Ascending aorta (tissue), 2 donors: ENCODE data around the gene GGCT. TPM values are rescaled to one million over a fixed set of nuclear protein-coding genes. Genes with fewer than 3 reads are reported as not detected.

Experiments used
- DNase-seq, 2 donors: peaks; one replicate each; pipeline ENCODE4 v3.0.0-alpha.2; 2019; ENCODE audit warnings: low spot score in 2 of 2
- H3K27ac ChIP-seq, 2 donors: fragments of 200-600 bp; sonication (generic); one replicate each; pipeline ENCODE4 v1.5.1; 2016 to 2017; ENCODE audit warnings: mild to moderate bottlenecking in 1 of 2
- H3K27me3 ChIP-seq: fragments of 200-600 bp; sonication (generic); one replicate; pipeline ENCODE4 v1.5.1; 2017
- H3K36me3 ChIP-seq, 2 donors: fragments of 200-600 bp; sonication (generic); one replicate each; pipeline ENCODE4 v1.5.1; 2016
- H3K4me1 ChIP-seq, 2 donors: fragments of 200-600 bp; sonication (generic); one replicate each; pipeline ENCODE4 v1.5.1; 2016 to 2017; ENCODE audit warnings: mild to moderate bottlenecking in 1 of 2
- H3K4me3 ChIP-seq, 2 donors: fragments of 200-600 bp; sonication (generic); one replicate each; pipeline ENCODE4 v1.5.1; 2016 to 2017; ENCODE audit warnings: mild to moderate bottlenecking in 1 of 2
- H3K9me3 ChIP-seq, 2 donors: fragments of 200-600 bp; sonication (generic); one replicate each; pipeline ENCODE4 v1.5.1; 2016
- intact Hi-C: fragments of 100-400 bp; cut with DNase I; formaldehyde crosslinking; loops from one replicate; pipeline ENCODE4 v1.15.1; 2023
- total RNA-seq: library from RNA; depleted of rRNA; stranded (reverse); fragments of >200 nt; gene quantifications from one replicate; pipeline ENCODE4 v1.1.0, GENCODE V29; 2016
- TF ChIP-seq, protein P1 (sequence below), 3 experiments: fragments of 200-600 bp in 2 of 3; fragments of 450-650 bp in 1 of 3; sonication (generic) in 2 of 3; IDR thresholded peaks; one replicate each; pipeline ENCODE4 v1.5.1; 2016 to 2019; ENCODE audit warnings: antibody characterized with exemption in 3 of 3, mild to moderate bottlenecking in 1 of 3, moderate library complexity in 1 of 3

The GGCT gene
- total RNA-seq, 1 donor from 2014 or later: 0.43 TPM

DNA sequence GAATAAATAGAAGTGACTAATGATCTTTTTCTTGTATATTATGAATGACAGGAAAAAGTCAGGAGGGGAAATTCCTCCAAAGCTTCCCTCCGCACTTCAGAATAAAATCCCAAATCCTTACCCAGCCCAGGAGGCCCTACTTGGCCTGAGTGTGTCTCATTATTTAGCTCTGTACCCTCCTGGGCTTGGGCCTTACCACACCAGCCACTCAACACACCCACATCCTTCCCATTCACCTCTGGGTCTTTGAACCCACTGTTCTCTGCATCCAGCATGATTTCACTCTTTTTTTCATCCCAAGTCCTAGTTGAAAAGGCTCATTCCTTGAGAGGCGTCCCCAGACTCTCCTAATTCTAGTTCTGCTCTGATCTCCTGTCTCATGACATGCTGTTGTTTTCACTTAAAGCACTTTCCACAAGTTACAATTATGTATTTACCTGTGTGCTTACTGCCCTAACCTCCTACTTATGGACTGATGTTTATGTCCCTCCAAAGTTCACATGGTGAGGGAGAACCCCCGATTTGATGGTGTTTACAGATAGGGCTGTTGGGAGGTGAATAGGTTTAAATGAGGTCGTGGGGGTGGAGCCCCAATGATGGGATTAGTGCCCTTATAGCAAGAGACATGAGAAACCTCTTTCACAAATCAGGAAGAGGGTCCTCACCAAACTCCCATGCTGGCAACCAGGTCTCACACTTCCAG is 32.4 kb downstream of the GGCT start:
- TF ChIP-seq, protein P1, sequence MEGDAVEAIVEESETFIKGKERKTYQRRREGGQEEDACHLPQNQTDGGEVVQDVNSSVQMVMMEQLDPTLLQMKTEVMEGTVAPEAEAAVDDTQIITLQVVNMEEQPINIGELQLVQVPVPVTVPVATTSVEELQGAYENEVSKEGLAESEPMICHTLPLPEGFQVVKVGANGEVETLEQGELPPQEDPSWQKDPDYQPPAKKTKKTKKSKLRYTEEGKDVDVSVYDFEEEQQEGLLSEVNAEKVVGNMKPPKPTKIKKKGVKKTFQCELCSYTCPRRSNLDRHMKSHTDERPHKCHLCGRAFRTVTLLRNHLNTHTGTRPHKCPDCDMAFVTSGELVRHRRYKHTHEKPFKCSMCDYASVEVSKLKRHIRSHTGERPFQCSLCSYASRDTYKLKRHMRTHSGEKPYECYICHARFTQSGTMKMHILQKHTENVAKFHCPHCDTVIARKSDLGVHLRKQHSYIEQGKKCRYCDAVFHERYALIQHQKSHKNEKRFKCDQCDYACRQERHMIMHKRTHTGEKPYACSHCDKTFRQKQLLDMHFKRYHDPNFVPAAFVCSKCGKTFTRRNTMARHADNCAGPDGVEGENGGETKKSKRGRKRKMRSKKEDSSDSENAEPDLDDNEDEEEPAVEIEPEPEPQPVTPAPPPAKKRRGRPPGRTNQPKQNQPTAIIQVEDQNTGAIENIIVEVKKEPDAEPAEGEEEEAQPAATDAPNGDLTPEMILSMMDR (IDR thresholded peaks at IDR 0.05): no peak
- peak overlapping the region; percentile 2 to 82 for H3K27ac ChIP-seq
- H3K36me3 ChIP-seq: no peaks in the 10 kb centered on the region
- H3K4me3 ChIP-seq: no peak overlapping the region
- no peaks in the 10 kb centered on the region for H3K27me3 ChIP-seq
- DNase-seq: peak in 1 of 2 donors; percentile 51
- no peaks in the 10 kb centered on the region for H3K9me3 ChIP-seq
- H3K4me1 ChIP-seq: peaks cover 14 to 62% of the 10 kb centered on the region in 2 donors
- intact Hi-C loops: loop anchor here (5.0 kb wide), 1 partner anchor 290 kb away; no protein-coding TSS in a partner anchor

DNA sequence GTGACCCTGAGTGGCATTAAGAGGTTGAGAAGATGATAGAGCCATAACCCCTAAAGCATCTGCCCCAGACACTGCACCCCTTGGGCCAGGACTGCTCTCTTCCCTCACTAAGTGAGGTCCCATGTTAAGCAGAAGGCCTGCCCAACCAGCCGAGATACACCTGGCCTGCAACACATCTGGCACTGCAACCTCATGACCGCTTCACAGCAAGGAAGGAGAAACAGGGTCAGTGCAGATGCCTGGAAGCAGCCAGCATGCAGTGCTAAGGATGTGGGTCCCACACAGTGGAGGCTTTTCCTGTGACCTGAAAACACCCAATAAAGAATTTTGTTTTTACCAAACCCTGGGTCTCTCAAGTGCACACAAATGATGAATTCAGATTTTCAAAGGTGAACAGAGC is 33.4 kb downstream of the GGCT start:
- TF ChIP-seq, protein P1 (IDR thresholded peaks at IDR 0.05): no peak
- peak in 1 of 2 donors; percentile 63 for DNase-seq
- intact Hi-C loops: loop anchor here (5.0 kb wide), 1 partner anchor 289 kb away; no protein-coding TSS in a partner anchor
- H3K4me1 ChIP-seq: peaks cover 14 to 54% of the 10 kb centered on the region in 2 donors
- H3K27ac ChIP-seq: peak overlapping the region; percentile 53 to 82
- H3K36me3 ChIP-seq: no peaks in the 10 kb centered on the region
- H3K9me3 ChIP-seq: no peaks in the 10 kb centered on the region
- H3K4me3 ChIP-seq: no peak overlapping the region
- no peaks in the 10 kb centered on the region for H3K27me3 ChIP-seq

DNA sequence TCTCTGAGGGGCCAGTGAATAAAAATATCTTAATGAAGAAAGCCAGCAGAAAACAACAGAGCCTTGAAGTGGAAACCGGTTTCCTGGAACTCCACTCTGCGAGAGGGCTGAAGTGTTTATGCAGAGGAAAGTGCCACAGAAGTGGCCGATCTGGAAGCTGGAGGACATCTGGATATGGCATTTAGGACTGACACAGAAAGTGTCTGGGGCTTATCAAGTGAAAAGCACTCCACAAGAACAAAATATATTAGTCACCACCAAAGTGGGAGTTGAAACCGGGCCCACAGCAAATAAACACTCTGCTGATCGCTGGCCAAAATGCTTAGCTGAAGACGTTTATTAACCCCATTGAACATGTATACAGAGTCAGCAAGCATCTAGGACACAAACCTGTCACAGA is 33.9 kb downstream of the GGCT start:
- Histone ChIP-seq H3K9me3 (no peaks in the 10 kb centered on the region), H3K4me1 (peaks cover 14 to 53% of the 10 kb centered on the region in 2 donors), H3K36me3 (no peaks in the 10 kb centered on the region), H3K4me3 (peak overlapping the region; percentile 12 to 31), H3K27me3 (no peaks in the 10 kb centered on the region), H3K27ac (peak overlapping the region; percentile 53 to 82)
- intact Hi-C loops: loop anchor here (5.0 kb wide), 1 partner anchor 288 kb away; no protein-coding TSS in a partner anchor
- TF ChIP-seq, protein P1 (IDR thresholded peaks at IDR 0.05): no peak
- peak in 1 of 2 donors; percentile 77 for DNase-seq

DNA sequence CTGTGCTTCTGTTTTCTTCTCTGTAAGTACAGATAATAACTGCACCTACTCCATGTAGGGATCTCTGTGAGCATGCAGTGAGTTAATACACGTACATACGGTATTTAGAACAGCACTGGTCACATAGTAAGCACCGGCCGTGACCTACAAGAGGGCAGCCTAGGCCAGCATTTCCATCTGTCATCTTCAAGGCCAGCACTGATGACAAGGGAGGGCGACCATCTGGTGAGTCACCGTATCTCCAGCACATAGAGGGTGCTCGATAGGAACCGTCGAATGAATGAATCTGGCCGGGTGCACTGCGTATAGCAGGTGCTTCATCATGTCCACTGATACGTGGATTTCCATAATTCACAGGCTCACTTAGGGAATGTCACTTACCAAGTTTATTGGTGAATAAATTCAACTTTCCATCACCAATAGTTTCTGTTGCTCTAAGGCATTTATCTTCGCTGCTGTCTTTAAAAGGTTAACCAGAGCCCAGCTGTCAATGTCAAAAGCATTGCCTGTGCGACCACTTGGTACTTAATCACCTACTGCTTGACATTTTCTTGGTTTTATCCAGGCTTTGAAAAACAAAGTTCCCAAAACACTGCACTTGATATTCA is 34.4 kb downstream of the GGCT start:
- H3K4me1 ChIP-seq: peaks cover 14 to 50% of the 10 kb centered on the region in 2 donors
- peak in 1 of 2 donors; percentile 82 for DNase-seq
- H3K27me3 ChIP-seq: no peaks in the 10 kb centered on the region
- intact Hi-C loops: loop anchor here (5.0 kb wide), 1 partner anchor 288 kb away; no protein-coding TSS in a partner anchor
- H3K4me3 ChIP-seq: peak overlapping the region; percentile 12 to 31
- peak overlapping the region; percentile 53 to 82 for H3K27ac ChIP-seq
- no peaks in the 10 kb centered on the region for H3K9me3 ChIP-seq
- TF ChIP-seq, protein P1 (IDR thresholded peaks at IDR 0.05): no peak
- H3K36me3 ChIP-seq: no peaks in the 10 kb centered on the region

DNA sequence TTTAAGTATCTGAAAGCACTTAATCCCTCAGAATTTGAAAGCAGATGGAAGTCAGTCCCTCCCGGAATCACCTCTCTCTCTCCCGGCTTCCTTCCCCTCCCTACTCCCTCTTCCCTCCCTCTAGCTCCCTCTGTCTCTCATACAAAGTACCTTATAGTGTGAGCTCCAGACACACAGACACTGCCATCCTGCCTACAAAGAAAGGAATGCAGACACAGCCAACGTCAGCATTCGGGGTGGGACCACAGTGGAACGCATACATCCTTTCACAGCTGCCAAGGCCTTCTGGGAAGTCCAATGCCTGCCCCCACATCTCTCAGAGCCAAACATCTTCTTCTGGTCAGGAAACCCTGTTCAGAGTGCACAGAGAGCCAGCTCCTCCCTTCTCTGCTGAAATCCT is 35.3 kb downstream of the GGCT start:
- TF ChIP-seq, protein P1 (IDR thresholded peaks at IDR 0.05): peak in 1 of 3 experiments; percentile 49
- Histone ChIP-seq H3K27me3 (no peaks in the 10 kb centered on the region), H3K4me1 (peaks cover 14 to 50% of the 10 kb centered on the region in 2 donors), H3K27ac (peak overlapping the region; percentile 53 to 82), H3K4me3 (peak overlapping the region in 1 of 2 donors; percentile 12), H3K9me3 (no peaks in the 10 kb centered on the region), H3K36me3 (no peaks in the 10 kb centered on the region)
- intact Hi-C loops: loop anchor here (2.0 kb wide), 1 partner anchor 35 kb away; the partner anchor contains the start of gene GGCT
- DNase-seq: peak in 1 of 2 donors; percentile 92
